HG02973 (cell line): Measurements from ENCODE around the gene RPL10A.

Source experiments
- ATAC-seq: cut with Tn5 transposase; IDR thresholded peaks from one replicate; pipeline ENCODE4 v1.9.1; 2021; ENCODE audit warnings: moderate library complexity; ENCODE audit not compliant: unreplicated experiment

Gene RPL10A

DNA sequence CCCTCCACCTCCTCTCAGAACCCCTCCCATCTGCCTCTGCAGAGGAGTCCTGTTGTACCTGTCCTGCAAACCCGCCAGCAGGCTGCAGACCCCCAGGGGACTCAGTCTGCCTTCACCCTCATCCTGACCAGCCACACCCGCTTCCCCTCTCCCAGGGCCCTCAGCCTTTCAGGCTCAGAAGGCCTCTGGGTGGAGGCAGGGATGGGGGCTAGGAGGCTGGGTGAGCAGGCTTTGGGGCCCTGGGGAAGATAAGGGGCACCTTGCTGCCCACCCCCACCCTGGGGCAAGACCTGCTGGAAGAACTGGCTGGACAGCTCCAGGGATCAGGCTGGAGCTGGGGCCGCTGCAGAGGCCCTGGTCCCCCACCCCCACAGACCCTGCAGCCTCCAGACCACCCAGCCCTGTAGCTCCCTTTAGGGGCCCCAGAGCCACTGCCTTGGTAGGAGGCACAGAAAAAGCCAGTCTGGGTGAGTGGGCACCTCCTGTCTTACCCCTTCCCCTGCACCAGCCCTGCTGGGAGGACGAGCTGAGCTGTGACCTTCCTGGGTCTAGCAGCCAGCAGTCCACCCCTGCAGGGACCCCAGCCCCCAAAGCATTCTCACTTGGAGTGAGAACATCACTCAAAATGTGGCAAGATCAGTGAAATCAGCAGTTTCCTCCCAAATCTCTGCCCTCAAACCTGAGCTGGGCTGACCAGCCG is 23.5 kb downstream of the RPL10A start:
- ATAC-seq, result no peak

DNA sequence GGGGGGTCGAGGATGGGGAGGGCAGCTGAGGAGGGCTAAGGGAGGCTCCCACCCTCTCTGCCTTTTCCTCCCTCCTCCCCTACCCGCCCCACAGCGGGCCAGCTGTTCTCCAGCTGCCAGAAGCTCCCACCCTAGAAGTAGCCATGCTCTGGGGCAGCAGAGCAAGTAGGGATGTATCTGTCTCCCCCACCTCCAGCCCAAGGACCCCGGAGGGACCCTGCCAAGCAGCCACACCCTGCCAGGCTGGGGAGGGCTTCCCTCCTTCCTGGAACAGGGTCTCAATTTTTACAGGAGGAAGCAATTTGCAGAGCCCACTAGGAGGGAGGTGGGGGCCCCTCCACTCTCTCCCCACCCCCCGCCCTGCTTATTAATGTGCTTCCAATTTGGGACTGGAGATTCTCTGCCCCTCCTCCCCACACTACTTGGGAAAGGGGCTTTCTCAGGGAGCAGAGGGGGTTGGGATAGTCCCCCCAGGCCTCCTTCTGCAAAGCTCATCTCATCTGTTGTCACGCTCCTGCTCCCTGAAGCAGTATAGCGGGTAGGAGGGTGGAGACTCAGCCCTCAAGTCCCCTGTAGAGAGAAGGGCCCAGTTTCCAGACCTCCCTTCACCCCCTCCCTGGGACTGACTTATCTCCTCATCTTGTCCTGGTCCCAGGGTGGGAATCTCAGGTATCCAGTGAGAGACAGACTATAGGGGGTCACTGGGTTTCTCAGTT is 24.2 kb downstream of the RPL10A start:
- ATAC-seq, result no peak

DNA sequence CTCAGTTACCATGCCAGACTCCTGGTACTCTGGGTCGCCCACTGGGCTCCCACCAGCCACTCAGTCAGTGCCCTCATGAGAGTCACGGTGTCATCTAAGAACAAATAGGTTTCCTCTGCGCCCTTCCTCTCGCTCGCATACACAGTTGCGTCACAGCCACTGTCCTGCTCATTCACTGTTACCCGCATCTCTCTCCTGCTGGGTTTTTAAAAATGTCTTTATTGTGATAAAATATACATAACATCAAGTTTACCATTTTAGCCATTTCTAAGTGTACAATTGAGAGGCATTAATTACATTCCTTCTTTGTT is 24.7 kb downstream of the RPL10A start:
- ATAC-seq, result no peak

DNA sequence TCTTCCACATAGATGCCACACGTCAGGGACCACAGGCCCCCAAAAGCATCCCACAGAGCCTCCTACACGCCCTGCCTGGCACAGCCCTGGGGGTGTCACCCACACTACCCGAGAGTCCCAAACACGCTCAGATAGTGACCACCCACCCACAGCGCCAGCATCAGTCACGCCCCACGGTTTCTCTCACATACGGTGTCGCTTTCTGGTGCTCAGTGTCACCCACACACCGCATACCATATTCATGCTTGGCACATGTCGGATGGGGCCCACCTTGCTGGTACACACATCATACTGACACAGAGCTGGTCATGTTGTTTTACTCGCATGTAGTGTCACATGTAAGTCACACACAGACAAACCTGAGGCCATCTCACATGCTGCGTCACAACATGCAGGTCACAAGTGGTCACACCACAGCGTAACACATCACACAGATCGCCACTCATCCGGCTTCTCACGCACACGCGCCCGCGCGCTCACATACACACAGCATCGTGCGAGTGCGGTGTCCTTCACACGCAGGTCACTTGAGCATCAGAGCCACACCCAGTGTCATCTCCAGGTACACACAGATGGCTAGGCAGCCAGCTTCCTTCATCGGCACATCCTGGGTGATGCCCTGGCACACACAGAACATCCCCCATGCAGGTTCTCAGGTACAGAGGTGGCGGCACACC is 25.2 kb downstream of the RPL10A start:
- ATAC-seq, result no peak

DNA sequence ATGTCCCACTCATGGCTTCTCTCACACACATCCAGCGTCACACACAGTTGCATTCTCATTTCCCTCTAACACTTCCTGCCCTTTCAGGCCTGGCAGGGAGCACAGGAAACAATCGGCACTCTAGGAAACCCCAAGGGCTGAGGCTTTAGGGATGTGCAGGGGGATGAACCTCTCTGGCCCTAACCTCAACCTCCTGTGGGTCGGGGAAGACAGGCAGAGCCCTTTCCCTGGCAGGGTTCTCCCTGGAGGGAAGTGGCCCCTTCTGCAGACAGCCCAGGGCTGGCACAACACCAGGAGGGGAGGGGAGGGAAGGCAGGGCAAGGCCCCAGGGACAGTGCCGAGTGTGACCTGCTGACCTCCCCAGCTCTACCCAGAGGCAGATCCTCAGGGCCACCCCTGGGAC is 26.0 kb downstream of the RPL10A start:
- ATAC-seq, result no peak

DNA sequence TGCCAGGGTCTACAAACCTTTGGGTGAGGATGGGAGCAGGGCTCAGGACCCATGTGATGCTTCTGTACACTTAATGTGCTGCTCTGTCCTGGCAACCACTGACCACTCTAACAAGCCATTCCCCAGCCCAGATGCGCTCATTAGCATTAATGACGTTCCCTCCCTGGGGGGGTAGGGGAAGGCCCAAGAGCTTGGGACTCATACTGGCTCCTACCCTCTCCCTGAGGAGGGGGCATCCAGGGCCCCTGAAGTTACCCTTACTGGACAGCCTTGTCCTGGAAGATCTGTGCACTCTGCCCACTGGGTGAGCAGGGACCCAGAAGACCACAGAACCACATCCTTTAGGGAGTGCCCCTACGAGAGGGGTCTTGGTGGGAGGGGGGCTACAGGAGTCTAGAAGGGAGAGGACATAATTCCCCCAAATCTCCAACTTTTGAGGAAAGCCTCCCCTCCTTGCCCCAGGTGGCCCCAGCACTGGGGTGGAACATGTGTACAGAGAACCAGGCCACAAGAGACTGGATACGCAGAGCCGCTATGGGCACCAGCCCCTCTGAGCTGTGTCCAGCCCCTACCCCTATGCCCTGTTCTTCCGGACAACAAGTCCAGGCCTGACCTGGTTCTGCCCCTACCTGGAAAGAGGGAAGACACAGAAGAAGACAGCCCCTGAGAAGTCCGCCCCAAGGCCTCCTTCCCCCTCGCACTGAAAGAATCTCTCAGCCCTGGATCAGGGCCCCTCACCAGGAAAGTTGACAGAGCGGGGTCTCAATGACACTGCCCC is 27.2 kb downstream of the RPL10A start:
- no peak for ATAC-seq

DNA sequence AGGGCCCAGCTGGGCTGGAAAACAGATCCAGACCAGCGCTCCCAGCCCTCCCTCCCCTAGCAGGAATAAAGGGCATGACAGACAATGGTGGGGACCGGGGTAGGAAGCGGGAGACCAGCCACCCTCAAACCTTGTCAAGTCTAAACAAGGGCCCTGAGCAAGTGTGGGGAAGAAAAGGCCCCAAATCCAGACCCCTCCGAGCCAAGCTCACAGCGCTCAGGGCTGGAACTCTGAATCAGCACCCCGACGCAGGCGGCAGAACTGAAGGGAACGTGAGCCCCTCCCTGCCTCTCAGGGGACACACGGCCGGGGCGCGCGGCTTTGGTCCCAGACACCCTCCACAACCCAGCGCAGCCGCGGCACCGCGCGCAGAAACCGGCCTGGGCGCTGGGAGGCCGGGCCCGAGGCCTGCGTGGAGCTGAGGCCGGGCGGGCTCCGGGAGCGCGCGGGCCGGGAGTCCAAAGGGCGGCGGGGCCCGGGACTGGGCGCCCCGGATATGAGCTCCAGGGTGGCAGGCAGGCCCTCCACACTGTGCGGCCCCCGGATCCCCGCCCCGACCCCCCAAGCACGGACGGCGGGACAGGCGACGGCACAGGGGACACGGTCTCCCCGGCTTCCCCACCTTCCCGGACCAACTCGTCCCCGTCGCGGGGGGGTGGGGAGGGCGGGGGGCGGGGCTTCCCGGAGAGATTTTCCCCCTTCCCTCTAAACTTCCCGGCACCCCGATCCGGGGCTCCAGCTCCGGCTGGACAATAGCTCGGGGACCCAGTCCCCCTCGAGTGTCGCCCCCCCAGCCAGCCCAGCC is 28.0 kb downstream of the RPL10A start:
- no peak for ATAC-seq

DNA sequence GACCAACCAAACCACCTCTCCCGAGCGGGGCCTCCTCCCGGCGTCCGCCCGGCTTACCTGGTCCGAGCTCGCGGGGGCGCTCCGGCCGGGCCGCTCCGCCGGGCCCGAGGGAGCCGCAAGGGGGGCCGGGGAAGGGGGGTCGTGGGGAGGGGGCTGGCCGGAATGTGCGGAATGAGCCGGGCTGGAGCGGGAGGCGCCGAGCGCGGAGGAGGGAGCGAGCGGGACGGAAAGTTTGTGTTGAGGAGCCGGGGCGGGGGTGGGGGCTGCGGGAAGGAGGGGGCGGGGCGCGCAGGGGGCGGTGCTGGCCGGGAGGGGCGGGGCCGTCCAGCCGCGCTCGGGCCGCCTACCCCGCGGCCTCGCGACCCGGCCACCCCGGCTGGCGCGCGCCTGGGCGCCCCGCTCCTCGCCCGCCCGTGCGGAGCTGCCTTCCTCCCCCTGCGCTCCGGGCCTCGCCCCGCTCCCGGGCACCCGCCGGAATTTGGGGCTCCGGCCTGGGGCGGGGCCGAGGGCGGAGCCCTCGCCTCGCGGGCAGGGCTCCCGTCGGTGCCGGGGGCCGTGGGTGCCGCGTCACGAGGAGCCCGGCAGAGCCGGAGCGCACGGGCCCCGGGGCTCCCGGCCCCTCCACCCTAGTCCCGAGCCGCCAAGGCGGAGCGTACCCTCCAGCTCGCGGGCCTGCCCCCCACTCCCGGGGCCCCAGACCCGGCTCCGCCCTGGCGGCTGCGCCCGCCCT is 28.8 kb downstream of the RPL10A start, which contains the start of gene TEAD3:
Gene TEAD3, minus strand, starts transcription at position 239 of the 730 bp plus-strand sequence.
- no peak for ATAC-seq

DNA sequence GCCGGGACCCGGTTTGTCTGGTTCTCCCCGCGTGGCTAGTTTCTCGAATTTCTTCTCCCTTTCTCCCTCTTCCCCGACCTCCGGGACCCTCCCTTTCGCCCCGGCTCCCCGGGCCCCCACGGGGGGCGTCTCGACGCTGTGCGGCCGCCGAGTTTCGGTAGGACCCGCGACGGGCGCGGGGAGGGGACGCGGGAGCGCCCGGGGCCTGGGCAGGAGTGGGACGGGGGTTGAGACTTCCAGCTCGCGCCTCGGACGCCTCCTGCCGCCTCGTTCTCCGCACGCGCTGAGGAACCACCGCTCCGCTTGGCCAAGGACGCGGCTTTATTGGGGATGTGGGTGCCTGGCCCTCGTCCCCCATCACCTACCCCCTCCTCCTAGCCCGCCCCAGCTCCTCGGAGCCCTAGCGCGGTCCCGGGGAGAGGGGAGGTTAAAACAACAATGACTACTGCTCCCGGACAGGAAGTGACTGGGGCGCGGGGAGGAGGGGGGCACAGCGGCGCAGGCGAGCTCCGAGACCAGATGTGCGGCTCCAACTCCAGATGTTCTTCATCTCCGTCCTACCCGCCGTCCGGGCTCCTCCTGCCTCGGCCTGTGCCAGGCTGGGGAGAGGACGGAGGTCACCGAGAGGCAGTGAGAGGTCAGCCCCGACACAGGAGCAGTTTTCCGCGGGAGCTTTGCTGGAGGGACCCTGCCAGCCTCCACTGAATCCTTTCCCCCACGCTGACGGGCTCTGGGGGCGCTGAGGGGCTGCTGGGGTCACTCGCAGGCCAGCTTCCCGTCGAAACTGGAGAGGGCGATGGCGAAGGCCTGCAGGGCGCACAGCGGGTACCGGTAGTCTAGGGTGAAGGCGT is 29.6 kb downstream of the RPL10A start:
- ATAC-seq, result no peak

DNA sequence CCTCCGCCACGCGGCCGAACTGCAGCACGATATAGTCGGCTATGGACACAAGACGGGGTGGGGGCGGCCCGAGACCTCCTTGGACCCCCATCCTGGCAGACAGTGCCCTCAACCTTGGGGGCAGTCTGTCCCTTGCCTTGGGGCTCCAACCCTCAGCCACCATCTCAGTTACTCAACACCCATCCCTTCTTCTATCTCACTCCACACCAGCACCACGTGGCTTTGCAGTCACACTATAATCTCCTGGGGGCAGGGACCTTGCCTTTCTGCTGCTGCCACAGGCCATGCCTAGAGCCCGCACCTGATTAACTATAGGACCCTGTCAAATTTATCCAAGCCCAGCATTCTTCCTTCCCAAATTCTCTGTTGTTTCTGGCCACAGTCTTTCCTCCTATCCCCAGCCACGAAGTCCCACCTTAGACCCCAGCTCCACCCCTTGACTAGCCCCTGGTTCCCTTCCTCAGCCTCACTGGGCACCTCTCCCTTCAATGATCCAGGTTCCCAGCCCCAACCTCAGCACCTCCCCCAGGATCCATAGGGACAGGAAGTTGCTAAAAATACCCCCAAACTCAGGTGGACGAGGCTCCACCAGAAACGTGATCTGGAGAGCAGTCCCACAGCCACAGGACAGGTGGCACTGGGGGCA is 30.3 kb downstream of the RPL10A start:
- ATAC-seq, result no peak

DNA sequence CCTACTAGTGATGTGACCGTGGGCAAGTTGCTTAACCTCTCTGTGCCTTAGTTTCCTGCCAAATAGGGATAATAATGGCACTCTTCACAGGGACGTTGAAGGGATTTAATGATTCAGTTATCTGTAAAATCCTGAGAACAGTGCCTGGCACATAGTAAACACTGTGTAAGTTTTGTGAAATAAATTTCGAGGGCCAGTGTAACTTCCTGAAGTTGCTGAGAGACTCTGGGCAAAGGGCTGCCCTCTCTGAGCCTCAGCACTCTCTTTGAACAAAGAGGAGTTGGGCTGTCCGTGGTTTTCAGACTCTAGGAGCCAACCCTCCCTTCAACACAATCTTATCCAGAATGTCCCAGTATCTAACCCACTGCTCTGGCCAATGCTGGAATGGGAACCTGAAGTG is 31.2 kb downstream of the RPL10A start:
- no peak for ATAC-seq

DNA sequence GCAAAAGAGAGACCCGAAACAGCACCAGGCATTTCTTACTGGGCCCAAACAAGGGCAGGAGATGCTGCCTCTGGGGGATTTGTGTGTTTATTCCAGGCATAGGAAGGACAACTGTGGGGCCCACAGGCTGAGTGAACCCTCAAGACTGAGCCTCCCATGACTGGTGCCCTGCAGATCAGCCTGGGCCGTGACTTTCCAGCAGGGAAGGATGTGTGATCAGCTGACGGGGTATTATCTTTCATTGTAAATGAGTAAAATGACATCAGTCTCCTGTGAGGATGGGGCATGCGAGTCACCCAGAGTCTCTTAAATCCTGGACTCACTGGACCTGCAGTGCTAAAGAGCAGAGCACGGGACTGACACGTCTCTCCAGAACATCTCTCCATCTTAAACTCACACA is 32.6 kb downstream of the RPL10A start:
- no peak for ATAC-seq

DNA sequence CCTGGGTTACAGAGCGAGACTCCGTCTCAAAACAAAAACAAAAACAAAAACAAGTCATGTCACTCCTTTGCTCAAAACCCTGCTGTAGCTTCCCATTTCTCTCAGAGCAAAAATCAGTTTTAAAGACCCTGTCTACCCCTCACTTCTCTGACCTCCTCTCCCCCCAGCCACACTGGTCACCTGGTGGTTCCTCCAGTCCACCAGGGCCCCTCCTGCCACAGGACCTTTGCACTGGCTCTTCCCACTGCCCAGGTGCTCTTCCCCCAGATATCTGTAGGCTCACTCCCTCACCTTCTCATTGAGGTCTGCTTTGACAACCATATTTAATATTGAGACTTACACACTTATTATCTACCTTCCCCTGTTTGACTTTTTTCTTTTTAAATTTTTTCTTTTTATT is 33.6 kb downstream of the RPL10A start:
- ATAC-seq, result no peak

DNA sequence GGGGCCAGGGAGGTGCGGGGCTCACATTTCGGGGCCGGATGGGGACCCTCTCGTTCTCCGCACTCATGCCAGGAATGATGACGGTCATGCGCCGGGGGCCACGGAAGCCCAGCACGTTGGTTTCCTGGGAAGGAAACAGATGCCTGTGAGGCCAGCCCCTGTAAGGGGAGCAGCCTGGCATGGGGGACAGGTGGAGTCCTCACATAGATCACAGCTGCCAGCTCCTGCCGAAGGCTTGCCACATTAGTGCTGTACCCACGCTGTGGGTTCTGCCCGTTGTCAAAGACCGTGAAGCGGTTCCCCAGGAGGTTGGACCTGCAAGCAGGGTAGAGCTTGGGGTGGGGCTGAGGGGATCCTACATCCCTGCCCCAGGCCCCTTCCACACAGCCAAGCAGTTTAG is 35.3 kb downstream of the RPL10A start:
- no peak for ATAC-seq

DNA sequence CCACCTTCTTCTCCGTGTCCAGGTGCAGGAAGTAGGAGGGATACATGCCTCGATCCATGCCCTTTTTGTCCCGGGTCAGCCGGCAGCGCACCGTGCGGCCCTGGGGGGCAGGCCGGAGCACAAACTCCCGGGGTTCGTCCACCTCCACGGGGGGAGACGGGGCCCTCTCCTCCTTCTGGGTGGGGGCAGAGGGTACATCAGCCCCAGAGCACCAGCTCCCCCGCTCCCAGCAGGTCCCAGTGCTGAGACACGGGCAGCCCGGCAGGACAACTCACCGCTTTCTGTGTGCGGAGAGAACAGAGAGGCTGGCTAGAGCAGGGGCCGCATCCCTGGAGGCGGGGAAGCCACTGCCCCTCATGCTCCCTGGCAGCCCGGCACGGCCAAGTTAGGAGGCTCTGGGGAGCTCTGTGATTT is 37.8 kb downstream of the RPL10A start:
- no peak for ATAC-seq

DNA sequence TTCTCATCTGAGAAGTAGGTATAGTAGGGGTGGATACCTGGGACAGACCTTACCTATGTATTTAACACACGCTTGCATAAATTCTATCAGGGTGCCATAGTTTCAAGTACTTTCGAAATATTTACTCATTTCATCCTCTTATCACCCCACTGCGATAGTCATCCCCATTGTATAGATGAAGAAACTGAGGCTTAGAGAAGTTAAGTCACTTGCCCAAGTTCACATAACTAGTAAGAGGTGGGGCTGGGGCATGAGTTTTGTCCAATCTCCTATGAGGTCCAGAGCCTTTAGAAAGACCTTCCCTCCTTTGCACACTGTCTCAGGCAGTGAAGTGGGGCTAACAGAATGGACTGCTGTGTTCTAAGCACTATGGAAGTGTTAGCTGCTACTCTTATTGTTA is 38.3 kb downstream of the RPL10A start:
- ATAC-seq, result no peak

DNA sequence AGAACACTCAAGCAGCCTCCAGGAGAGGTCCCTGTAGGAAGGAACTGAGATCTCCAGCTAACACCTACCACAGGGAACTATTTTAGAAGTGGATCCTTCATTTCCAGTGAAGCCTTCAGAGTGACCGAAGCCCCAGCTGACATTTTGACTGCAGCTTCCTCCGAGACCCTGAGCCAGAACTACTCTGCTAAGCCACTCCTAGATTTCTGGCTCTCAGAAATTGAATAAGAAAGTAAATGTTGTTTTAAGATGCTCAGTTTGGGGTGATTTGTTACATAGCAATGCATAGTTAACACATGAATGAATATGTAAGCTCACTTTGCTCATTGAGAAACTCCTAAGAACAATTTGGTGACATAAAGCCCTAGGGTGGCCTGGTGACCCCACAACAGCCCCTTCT is 39.0 kb downstream of the RPL10A start:
- no peak for ATAC-seq

DNA sequence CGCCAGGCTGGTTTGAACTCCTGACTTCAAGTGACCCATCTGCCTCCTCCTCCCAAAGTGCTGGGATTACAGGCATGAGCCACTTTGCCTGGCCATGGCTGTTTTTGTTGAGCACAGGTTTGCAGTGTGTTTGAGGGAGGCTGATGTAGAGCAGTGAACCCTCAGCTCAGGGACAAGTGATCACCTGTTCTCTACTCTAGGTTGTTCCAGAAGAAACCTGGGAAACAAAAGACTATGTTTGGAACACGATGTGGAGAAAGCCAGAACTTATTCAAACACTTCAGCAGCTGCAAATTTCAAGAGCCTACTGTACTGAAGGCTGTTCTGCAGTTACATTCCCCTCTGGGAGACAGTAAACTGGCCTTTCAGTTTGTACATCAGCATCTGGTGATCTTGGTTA is 39.8 kb downstream of the RPL10A start:
- ATAC-seq, result no peak

DNA sequence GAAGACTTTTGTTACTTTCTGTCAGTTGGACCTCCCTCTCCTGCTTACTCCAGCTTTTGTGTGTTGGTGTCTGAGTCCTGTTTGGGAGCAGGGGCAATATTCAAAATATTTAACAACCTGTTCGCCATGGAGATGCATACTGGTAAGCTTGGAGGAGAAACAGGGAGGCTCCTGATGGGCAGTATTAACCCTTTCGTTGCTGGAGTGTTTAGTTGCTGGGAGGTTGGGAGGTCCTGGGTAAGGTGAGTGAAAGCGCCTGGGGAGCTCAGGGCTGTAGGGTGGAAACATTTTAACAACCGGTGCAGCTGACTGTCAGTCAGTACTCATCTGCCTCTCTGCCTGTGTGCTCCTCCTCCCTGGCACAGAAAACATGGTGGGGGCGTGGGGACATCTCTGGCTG is 40.3 kb downstream of the RPL10A start:
- no peak for ATAC-seq
